ENCODE measurements around the gene SEL1L2. TPM values are rescaled to one million over a fixed set of nuclear protein-coding genes. Genes with fewer than 3 reads are reported as not detected.

SEL1L2 gene
- not detected for total RNA-seq (2013)
- not detected for polyA plus RNA-seq
- polyA minus RNA-seq = not detected in 2 replicates
- total RNA-seq = 0 to 1.6 (median 0.08) reads per million in 11 experiments

- Histone ChIP-seq H3K9me3 (replicated peaks in 1 of 2; ENCODE audit: control insufficient read depth in 1 of 2, insufficient read depth in 1 of 2, low read length in 2 of 2) (peaks cover 16 to 27% of the 10 kb centered on the region in 2 donors), H3K36me3 (replicated peaks in 1 of 2; ENCODE audit: control insufficient read depth in 1 of 2, insufficient read depth in 2 of 2, low read length in 2 of 2) (no peaks in the 10 kb centered on the region), H3K4me3 (replicated peaks in 1 of 3; ENCODE audit: low read depth in 2 of 3, low read length in 3 of 3) (no peak within 1 kb of the TSS), H2AFZ (ENCODE audit: insufficient read depth, low read depth, low read length, poor library complexity, severe bottlenecking) (no peak within 1 kb of the TSS), H3K9ac (ENCODE audit: insufficient read depth, low read length, poor library complexity, severe bottlenecking) (no peak within 1 kb of the TSS), H3K4me1 (ENCODE audit: control insufficient read depth in 1 of 2, insufficient read depth in 2 of 2, low read length in 2 of 2) (no peaks in the 10 kb centered on the region), H4K20me1 (ENCODE audit: insufficient read depth, low read length) (no peaks in the 10 kb centered on the region), H3K4me2 (replicated peaks; ENCODE audit: extremely low read depth, low read length, poor library complexity, severe bottlenecking) (no peak within 1 kb of the TSS), H3K79me2 (ENCODE audit: insufficient read depth, low read length) (no peaks in the 10 kb centered on the region), H3K27ac (ENCODE audit: low read depth in 1 of 2, low read length in 2 of 2) (no peak within 1 kb of the TSS), H3K27me3 (ENCODE audit: control insufficient read depth in 2 of 2, insufficient read depth in 2 of 2, low read length in 2 of 2) (peaks cover 0 to 15% of the 10 kb centered on the region in 2 donors)
- intact Hi-C loops (cut with micrococcal nuclease) = no loop called here
- H3K4me1 Mint-ChIP-seq = peaks cover 3% of the 10 kb centered on the region
- peaks cover 0 to 7% of the 10 kb centered on the region in 2 donors for H3K36me3 Mint-ChIP-seq
- no peak for TF ChIP-seq CTCF (IDR thresholded peaks at IDR 0.05)
- no CpG with 5 or more reads among the region's 5 CpGs for WGBS (ENCODE audit: insufficient coverage)
- no peak within 1 kb of the TSS for H3K27ac Mint-ChIP-seq
- peak within 1 kb of the TSS in 1 of 2 donors; percentile 24 for H3K4me3 Mint-ChIP-seq
- peaks cover 5 to 23% (median 22%) of the 10 kb centered on the region in 3 donors for H3K27me3 Mint-ChIP-seq (ENCODE audit: low read depth in 3 of 3)
- DNase-seq = no peak
- H3K9me3 Mint-ChIP-seq = peaks cover 11 to 43% (median 34%) of the 10 kb centered on the region in 7 donors
Observed at GRCh38 chr20:13990465-13990864, at the start of gene SEL1L2. TSS of gene SEL1L2 (minus strand) at chr20:13990614. CDS start at chr20:13990534, 80 bp downstream.

GRCh38 chr20:14036567-14036966 lies 46.2 kb upstream of the SEL1L2 start:
- H3K4me3 Mint-ChIP-seq = no peak overlapping the region
- Histone ChIP-seq H3K9me3 (replicated peaks in 1 of 2; ENCODE audit: control insufficient read depth in 1 of 2, insufficient read depth in 1 of 2, low read length in 2 of 2) (no peaks in the 10 kb centered on the region), H2AFZ (ENCODE audit: insufficient read depth, low read depth, low read length, poor library complexity, severe bottlenecking) (no peak overlapping the region), H3K27ac (ENCODE audit: low read depth in 1 of 2, low read length in 2 of 2) (no peak overlapping the region), H3K79me2 (ENCODE audit: insufficient read depth, low read length) (no peaks in the 10 kb centered on the region), H3K4me3 (replicated peaks in 1 of 3; ENCODE audit: low read depth in 2 of 3, low read length in 3 of 3) (no peak overlapping the region), H3K36me3 (replicated peaks in 1 of 2; ENCODE audit: control insufficient read depth in 1 of 2, insufficient read depth in 2 of 2, low read length in 2 of 2) (no peaks in the 10 kb centered on the region), H3K4me2 (replicated peaks; ENCODE audit: extremely low read depth, low read length, poor library complexity, severe bottlenecking) (no peak overlapping the region), H4K20me1 (ENCODE audit: insufficient read depth, low read length) (no peaks in the 10 kb centered on the region), H3K4me1 (ENCODE audit: control insufficient read depth in 1 of 2, insufficient read depth in 2 of 2, low read length in 2 of 2) (no peaks in the 10 kb centered on the region), H3K9ac (ENCODE audit: insufficient read depth, low read length, poor library complexity, severe bottlenecking) (no peak overlapping the region), H3K27me3 (ENCODE audit: control insufficient read depth in 2 of 2, insufficient read depth in 2 of 2, low read length in 2 of 2) (no peaks in the 10 kb centered on the region)
- DNase-seq = no peak
- no peak for TF ChIP-seq CTCF (IDR thresholded peaks at IDR 0.05)
- no peaks in the 10 kb centered on the region for H3K27me3 Mint-ChIP-seq (ENCODE audit: low read depth in 3 of 3)
- no peaks in the 10 kb centered on the region for H3K4me1 Mint-ChIP-seq
- H3K9me3 Mint-ChIP-seq = peaks cover 0 to 7% (median 3%) of the 10 kb centered on the region in 7 donors
- H3K36me3 Mint-ChIP-seq = no peaks in the 10 kb centered on the region
- no peak overlapping the region for H3K27ac Mint-ChIP-seq
- intact Hi-C loops (cut with micrococcal nuclease) = no loop called here
- WGBS (ENCODE audit: insufficient coverage) = no CpG with 5 or more reads among the region's 7 CpGs
